NCI-H510A treated with DMSO at 0.1 percent for 48 hours (cell line): Measurements from ENCODE around the gene PNCK.
"Not testable (repeated sequence)": the region's sequence is repeated elsewhere in the genome, so short reads cannot be mapped to it uniquely, and the experiment has no call there.

Experiments used
- DNase-seq: peaks from one replicate; lab custom pipeline; 2025; lab: John Stamatoyannopoulos, UW

PNCK gene

GRCh38 chrX:153685751-153686696, 12.4 kb upstream of the PNCK start:
- DNase-seq, result no peak

- DNase-seq, result no peak
These were observed 11.5 kb upstream of the PNCK start for GRCh38 chrX:153685156-153685536.

GRCh38 chrX:153684467-153685155, 11.0 kb upstream of the PNCK start:
- DNase-seq, result no peak

- not testable (repeated sequence) for DNase-seq
These were observed 9.9 kb upstream of the PNCK start for GRCh38 chrX:153683486-153683885.

GRCh38 chrX:153681175-153681574, 7.6 kb upstream of the PNCK start:
- DNase-seq, result no peak

- no peak for DNase-seq
These were observed 722 bp upstream of the PNCK start for GRCh38 chrX:153674219-153674851.

GRCh38 chrX:153672531-153673427, 834 bp downstream of the PNCK start:
- DNase-seq, result no peak

GRCh38 chrX:153671589-153672530, 1.8 kb downstream of the PNCK start:
- no peak for DNase-seq

GRCh38 chrX:153670748-153671588, 2.6 kb downstream of the PNCK start:
- DNase-seq, result no peak

GRCh38 chrX:153669901-153670731, 3.5 kb downstream of the PNCK start:
- no peak for DNase-seq

- no peak for DNase-seq
These were observed 4.3 kb downstream of the PNCK start for GRCh38 chrX:153669174-153669890.

GRCh38 chrX:153668423-153669173, 5.0 kb downstream of the PNCK start:
- DNase-seq, result no peak

GRCh38 chrX:153667956-153668396, 5.6 kb downstream of the PNCK start:
- DNase-seq, result no peak

GRCh38 chrX:153667281-153667955, 6.2 kb downstream of the PNCK start:
- DNase-seq, result no peak

- no peak for DNase-seq
These were observed 7.8 kb downstream of the PNCK start for GRCh38 chrX:153665726-153666306.

GRCh38 chrX:153662266-153662665, 11.3 kb downstream of the PNCK start:
- no peak for DNase-seq
